NCI-H345 treated with DMSO at 0.1 percent for 48 hours (cell line): ENCODE results near the gene P3H1.
"Not testable (repeated sequence)": the region's sequence is repeated elsewhere in the genome, so short reads cannot be mapped to it uniquely, and the experiment has no call there.

Experiments
- DNase-seq: peaks from one replicate; lab custom pipeline; 2025; ENCODE audit not compliant: unreplicated experiment; lab: John Stamatoyannopoulos, UW

P3H1 gene

DNA sequence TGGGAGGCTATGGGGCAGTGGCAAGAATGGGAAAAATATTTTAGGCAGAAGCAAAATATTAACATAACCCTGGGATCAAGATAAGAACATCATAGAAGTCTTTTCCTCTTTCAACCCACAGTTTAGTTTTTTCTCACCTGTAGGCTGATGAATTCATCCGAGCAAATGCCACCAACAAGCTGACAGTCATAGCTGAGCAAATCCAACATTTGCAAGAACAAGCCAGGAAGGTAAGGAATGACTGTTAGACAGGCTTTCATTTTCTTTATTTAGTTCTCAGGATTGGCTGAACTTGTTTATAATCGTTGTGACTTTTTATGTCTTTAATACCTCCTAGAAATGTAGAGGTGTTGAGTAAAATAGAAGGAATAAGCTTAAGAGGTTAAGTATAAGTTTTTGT, 6.6 kb upstream of the P3H1 start:
- no peak for DNase-seq

DNA sequence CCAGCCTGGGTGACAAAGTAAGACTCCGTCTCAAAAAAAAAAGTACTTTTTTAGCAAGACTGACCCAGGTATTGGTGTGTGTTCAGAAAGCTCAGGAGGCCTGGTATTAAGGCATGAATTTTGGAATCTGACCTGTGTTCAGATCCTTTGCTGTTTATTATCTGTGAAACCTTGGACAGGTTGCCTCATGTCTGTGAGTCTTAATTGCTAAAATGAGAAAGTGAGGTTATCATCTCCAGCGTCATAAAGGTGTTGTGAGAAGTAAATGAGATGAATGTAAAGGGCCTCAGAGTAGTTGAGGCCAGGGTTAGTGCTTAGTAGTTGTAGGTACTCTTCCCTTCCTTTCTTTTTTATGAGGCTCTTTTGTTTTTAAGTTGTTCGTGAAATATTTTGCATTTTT, 3.0 kb upstream of the P3H1 start:
- DNase-seq: no peak

DNA sequence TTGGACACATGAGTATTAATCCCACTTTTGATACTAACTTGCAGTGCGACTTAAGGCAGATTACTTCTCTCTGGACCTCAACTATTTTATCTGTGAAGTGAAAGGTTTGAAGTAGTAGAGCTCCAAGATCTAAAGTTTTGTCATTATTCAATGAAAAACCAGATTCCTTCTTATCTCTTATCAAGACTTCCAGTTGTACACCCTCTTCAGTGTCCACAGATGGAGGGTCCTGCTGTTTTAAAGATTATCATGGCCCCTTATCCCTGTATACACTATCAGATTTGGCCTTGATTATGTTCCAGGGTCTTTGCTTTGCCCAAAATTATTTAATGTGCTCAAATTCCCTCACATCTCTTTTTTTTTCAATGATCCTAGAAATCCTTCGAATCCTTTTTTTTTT, 1.3 kb upstream of the P3H1 start:
- no peak for DNase-seq

DNA sequence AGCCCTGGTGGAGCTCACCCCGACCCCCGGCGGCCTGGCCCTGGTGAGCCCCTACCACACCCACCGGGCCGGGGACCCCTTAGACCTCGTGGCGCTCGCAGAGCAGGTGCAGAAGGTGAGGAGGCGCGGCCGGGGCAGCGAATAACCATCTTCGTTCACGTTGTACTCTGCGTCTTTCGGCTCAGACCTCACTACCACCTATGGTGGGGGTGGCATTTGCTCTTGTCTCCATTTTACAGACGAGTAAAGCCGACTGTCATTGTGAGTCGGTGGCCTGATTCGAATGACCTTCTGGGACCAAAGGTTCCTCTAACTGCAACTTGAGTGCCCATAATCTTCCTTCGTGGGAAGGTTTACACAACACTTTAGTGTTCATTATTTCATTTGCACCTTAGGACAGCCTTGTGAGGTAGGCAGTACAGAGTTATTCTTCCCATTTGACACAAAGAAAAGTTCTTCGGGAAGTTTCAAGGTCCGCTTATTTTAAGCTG, 727 bp upstream of the P3H1 start:
- DNase-seq: no peak

GRCh38 chr1:42765832-42766740, 742 bp downstream of the P3H1 start:
- DNase-seq: peak; percentile 32

DNA sequence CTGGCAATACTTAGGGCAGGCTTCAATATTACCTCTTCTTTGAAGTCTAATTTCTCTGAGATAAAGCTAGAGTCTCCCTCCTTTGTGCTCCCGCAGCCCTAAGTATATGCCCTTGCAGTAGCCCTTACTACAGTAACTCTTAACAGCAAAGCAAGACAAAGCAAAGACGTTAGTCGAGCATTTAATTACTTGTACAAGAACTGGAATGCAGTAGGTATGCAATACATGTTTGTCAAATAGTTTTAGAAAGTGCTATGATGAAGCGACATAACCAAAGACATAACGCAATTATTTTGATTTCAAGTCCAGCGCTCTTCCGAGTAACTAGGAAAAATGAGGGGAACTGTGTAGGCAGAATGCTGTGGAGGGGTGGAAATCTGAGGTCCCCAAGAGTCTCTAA, 1.6 kb downstream of the P3H1 start:
- DNase-seq: no peak

DNA sequence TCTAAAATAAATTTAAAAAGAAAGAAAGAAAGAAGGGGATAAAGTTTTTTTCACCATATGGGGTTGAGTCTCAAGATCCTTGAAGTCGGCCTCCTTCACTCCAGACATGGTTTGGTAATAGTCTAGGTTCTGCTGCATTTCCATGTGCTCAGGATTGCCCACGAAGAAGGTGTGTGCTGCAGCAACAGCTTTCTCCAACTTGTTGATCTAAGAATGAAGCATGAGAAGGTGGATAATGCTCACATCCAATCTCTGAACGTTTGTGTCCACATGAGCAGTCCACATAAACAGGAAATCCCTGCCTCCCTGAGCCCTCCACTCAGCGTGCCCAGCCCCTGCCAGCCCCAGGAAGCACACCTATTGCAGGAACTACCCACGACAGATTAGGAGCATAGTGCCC, 4.6 kb downstream of the P3H1 start:
- DNase-seq: no peak

DNA sequence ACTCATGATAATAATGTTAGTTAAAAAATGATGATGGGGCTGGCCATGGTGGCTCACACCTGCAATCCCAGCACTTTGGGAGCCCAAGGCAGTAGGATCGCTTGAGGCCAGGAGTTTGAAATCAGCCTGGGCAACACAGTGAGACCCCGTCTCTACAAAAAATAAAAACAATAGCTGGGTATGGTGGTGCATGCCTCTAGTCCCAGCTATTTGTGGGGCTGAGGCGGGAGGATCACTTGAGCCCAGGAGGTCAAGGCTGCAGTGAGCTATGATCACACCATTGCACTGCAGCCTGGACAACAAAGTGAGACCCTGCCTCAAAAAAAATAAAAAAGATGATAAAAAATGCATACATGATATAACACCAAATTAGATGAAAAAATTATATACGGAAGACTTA, 5.3 kb downstream of the P3H1 start:
- no peak for DNase-seq

DNA sequence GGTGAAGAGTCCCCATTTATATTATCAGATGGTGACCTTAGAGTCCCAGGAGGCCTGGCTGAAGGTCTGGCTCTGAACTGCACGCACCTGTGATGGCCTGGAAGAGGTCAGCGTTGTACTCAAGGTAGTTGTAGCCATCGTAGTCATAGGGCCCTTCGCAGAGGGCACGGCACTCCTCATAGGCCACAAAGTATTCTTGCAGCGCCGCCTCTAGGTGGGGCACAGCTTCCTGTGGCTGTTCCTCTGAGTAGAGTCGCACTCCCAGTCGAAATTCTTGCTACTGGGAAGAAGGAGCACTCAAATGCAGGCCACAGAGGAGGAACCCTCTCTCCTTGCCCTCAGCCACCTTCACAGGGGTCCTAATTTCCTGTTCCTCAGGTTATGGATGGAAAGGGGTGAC, 7.7 kb downstream of the P3H1 start:
- DNase-seq: no peak

DNA sequence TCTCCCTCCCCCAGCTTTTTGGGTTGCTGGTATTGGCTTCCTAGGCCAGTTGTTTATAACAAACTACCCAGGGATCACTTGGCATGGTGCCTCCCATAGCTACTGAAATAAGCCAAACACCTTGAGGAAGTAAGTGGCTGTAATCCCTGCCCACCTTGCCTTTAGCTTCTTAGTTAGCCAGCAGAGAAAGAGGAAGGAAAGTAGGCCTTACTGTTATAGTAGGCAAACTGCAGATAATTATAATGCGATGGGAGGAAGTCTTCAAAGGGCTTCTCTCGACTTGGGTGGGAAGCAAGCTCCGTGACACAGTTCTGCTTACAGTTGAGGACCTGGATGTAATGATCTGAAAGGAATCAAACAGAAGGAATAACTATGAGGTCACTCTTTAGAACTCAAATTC, 8.2 kb downstream of the P3H1 start:
- no peak for DNase-seq

DNA sequence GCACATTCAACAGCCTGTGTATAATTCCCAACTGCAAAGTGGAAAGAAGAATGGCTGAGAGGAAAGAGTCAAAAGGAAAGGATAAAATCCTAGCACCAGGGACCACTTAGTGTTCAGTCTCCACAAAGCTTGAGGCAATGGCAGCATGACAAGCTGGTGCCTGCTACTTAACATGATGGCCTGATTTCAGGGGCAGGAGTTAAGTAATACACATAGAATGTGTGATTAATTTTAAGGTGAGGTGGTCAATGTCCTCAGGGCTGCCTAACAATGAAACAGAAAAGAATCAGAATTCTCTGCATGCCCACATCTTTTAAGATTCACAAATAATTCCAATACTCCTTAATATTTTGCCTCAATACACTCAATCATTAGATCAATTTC, 8.9 kb downstream of the P3H1 start:
- no peak for DNase-seq

GRCh38 chr1:42756956-42757891, 9.6 kb downstream of the P3H1 start:
- peak; percentile 11 for DNase-seq

DNA sequence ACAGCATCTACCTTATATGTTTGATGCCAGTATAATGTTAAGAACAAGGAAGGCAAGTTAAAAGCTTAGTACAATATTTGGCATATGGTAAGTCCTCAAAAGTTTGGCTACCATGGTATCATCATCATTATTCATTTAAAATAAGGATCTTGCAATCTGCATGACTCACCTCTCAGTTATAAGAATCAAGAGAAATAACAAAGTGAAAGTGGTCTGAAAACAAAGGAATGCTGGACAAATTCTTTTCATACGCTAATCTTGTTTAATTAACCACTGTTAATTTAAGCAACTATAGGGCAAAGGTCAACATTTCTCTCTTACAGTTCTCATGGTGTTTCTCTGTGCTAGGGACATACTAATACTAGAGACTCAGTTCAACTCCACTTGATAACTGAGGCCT, 13.8 kb downstream of the P3H1 start:
- no peak for DNase-seq

GRCh38 chr1:42752284-42752683, 14.5 kb downstream of the P3H1 start:
- DNase-seq: no peak

- DNase-seq: not testable (repeated sequence)
These were observed 15.2 kb downstream of the P3H1 start for GRCh38 chr1:42751511-42752070.

- DNase-seq: no peak
These were observed 16.8 kb downstream of the P3H1 start for GRCh38 chr1:42750041-42750440.

DNA sequence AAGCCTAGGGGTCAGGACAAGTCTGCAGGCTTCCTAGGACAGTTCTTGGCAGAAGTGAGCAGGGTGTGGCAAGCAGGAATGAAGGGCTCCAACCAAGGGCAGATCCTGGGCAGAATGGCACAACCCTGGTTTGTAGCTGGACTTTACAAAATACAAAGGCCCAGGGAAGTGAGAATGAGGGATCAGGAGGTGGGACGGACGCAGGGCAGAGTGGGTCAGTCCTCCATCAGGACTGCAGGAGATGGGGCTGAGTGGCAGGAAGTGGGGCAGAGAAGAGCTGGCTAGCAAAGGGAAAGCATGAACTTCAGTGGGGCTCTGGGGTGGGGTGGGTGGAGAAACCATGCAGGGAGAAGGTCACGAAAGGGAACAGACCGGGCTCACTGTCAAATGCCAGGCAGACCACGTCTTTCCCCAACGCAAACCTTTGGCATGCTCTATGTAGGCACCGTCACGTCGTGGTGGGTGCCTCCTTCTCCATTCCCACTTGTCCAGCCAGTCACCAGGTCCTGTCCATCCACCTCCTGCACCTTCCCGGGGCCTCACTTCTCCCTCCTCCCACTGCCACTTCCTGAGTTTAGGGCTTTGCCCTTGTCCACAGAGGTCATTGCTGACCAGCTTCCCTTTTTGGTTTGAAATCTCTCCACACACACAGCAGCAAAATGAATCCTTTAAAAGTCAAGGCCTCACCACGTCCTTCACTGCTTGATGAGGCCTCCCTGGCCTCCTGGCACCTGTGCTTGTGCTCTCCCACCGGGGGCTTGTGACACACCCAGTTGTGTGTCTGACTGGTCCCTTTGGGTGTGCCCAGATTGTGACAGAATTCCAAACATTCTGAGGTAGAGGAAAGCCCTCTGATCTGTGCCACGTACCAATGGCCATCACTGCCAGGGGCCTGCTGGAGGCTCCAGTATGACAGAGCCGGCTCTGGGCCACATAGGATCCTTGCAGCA, 18.1 kb downstream of the P3H1 start:
- DNase-seq: no peak

GRCh38 chr1:42748021-42748420, 18.8 kb downstream of the P3H1 start:
- DNase-seq: no peak

DNA sequence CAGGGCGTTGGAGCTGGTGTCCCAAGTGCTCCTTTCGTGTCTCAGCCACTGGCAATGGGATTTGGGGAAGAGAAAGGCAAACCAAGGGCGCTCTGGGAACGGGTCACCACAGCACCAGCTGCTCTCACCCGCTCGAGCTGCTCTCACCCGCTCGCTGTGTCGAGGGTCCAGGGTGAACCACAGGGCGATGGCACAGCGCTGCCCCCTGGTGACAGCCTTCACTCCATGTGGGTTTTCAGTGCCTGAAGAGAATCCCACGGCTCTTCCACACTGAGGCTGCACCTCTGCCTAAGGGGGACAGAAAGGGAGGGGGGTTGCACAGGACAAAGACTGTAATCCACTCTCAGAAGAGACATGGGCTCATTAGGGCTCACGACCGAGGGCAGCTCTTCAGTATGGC, 19.7 kb downstream of the P3H1 start:
- peak; percentile 1 for DNase-seq

GRCh38 chr1:42746436-42747105, 20.3 kb downstream of the P3H1 start:
- DNase-seq: no peak
